ENCODE measurements around the gene RALA.
"Not testable (repeated sequence)": the region's sequence is repeated elsewhere in the genome, so short reads cannot be mapped to it uniquely, and the experiment has no call there.

RALA gene

GRCh38 chr7:39645482-39646407 lies 22.4 kb downstream of the RALA start:
- no peak for DNase-seq (ENCODE audit: low read depth in 2 of 3, low spot score in 1 of 3)

DNA sequence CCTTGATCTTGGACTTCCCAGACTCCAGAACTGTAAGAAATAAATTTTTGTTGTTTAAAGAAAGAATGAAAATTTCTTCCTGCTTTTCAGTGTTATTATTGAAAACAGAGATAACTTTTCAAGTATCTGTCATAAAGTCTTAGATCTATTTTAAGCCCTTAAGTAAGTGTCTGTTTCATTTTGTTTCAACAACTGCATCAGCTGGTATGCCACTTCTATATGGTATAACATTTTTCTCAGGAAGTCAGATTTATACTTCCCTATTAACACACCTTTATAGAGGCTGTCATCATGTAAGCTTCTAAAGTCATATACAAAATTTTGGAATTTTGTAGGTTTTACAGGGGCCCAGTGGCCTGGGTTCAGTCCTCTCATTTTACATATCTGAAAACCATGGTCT lies 24.4 kb downstream of the RALA start:
- DNase-seq (ENCODE audit: low read depth in 2 of 3, low spot score in 1 of 3) = no peak

- DNase-seq (ENCODE audit: low read depth in 2 of 3, low spot score in 1 of 3) = no peak
Observed at GRCh38 chr7:39650676-39651075, 27.3 kb downstream of the RALA start.

GRCh38 chr7:39651265-39651664 lies 27.9 kb downstream of the RALA start:
- no peak for DNase-seq (ENCODE audit: low read depth in 2 of 3, low spot score in 1 of 3)

GRCh38 chr7:39656415-39656814 lies 33.0 kb downstream of the RALA start:
- no peak for DNase-seq (ENCODE audit: low read depth in 2 of 3, low spot score in 1 of 3)

DNA sequence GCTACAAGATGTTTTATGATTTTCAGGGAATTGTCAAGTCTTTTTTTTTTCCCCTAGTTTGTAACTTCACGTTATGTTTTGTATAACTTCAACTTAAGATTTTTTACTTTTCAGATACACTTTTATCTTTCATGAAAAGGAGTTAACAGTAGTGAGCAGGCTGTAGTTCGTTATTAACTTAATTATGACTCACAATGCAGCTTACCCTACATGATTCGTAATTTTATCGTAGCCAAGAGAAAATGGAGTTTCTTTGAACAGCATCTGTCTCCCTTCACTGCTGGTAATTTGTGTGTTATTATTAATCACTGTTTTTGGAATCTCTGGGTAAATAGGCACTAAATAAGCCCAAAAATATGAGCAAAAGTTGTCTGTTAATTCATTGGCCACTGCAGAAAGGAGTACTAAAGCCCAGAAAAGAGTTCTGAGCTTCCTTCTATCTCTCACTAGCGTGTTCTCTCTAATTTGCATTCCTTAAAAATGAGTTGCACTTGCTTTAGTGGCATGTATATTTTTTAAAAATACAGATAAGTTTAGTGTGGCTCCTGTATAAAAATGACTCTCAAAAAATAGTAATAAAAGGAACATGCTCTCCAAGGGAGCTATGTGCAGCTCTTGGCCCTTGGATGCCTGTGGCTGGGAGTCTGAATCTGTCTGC lies 36.1 kb downstream of the RALA start:
- DNase-seq (ENCODE audit: low read depth in 2 of 3, low spot score in 1 of 3) = no peak

- no peak for DNase-seq (ENCODE audit: low read depth in 2 of 3, low spot score in 1 of 3)
Observed at GRCh38 chr7:39661960-39662359, 38.6 kb downstream of the RALA start.

- no peak for DNase-seq (ENCODE audit: low read depth in 2 of 3, low spot score in 1 of 3)
Observed at GRCh38 chr7:39663263-39663662, 39.9 kb downstream of the RALA start.

GRCh38 chr7:39664057-39664456 lies 40.7 kb downstream of the RALA start:
- no peak for DNase-seq (ENCODE audit: low read depth in 2 of 3, low spot score in 1 of 3)

GRCh38 chr7:39664585-39664984 lies 41.2 kb downstream of the RALA start:
- DNase-seq (ENCODE audit: low read depth in 2 of 3, low spot score in 1 of 3) = no peak

DNA sequence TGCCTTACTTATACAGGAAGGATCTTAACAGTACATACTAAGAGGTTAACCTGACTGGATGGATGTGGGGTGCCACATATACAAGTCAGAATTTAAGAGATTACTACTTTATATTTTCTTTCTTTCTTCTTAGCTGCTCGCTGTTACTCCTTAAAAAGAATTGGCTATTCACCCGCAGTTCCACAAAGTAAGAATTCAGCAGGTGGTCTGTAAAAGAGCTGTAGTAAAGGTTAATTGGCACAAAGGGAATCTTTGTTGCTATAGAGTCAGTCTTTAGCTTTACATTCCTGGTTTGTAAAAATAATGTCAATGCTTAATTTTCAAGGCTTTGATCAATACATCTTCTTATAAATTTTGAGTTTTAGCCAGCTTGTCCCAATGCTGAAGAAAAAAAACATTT lies 43.2 kb downstream of the RALA start:
- no peak for DNase-seq (ENCODE audit: low read depth in 2 of 3, low spot score in 1 of 3)

DNA sequence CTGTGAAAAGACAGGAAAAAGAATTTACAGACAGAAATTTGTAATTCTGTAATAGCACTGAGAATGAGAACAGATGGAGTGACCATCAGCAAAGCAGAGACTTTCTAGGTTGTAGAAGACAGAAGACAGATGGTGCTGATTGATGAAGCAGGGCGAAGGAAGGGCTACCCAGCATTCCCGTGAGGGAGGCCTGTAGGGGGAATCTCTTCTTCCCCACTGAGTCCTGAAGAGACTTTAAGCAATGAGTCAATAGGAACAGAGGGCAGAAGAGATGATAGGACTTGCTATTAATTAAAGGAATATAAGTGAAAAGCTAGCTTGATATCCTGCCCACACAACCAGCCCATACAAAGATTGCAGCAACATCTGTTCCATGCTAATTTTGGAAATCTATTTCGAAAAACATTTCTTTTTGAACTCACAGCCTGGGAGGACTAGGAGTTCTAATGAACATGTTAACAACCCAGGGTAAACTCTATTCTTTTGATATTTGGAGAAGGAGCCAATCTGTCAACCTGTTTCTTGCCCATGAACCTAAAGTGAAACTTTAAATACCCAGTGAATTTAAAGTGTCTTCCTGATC lies 44.1 kb downstream of the RALA start:
- no peak for DNase-seq (ENCODE audit: low read depth in 2 of 3, low spot score in 1 of 3)

- DNase-seq (ENCODE audit: low read depth in 2 of 3, low spot score in 1 of 3) = not testable (repeated sequence)
Observed at GRCh38 chr7:39668280-39668679, 44.9 kb downstream of the RALA start.

DNA sequence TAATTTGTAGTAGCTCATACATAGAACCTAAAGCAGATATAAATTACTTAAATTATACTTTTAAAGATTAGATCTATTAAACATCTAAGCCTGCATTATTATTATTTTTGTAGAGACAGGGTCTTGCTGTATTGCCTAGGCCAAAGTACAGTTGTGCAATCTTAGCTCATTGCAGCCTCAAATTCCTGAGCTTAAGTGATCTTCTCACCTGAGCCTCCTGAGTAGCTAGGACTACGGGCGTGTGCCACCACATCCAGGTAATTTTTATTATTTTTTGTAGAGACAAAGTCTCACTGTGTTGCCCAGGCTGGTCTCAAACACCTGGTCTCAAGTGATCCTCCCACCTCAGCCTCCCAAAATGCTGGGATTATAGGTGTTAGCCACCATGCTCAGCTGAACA lies 46.7 kb downstream of the RALA start:
- no peak for DNase-seq (ENCODE audit: low read depth in 2 of 3, low spot score in 1 of 3)

- DNase-seq (ENCODE audit: low read depth in 2 of 3, low spot score in 1 of 3) = no peak
Observed at GRCh38 chr7:39670934-39671333, 47.6 kb downstream of the RALA start.

- no peak for DNase-seq (ENCODE audit: low read depth in 2 of 3, low spot score in 1 of 3)
Observed at GRCh38 chr7:39672176-39672575, 48.8 kb downstream of the RALA start.

DNA sequence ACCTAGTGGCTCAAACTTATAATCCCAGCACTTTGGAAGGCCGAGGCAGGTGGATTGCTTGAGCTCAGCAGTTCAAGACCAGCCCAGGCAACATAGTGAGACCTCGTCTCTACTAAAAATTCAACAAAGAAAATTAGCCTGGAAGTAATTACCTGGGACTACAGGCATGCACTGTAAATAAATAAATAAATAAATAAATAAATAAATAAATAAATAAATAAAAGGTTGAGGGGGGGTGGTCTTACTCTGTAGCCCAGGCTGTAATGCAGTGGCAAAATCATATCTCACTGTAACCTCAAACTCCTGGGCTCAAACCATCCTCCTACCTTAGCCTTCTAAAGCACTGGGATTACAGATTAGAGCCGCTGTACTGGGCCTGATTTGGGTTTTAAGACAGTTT lies 50.5 kb downstream of the RALA start:
- DNase-seq (ENCODE audit: low read depth in 2 of 3, low spot score in 1 of 3) = no peak

- no peak for DNase-seq (ENCODE audit: low read depth in 2 of 3, low spot score in 1 of 3)
Observed at GRCh38 chr7:39674406-39674805, 51.0 kb downstream of the RALA start.

- no peak for DNase-seq (ENCODE audit: low read depth in 2 of 3, low spot score in 1 of 3)
Observed at GRCh38 chr7:39676346-39676745, 53.0 kb downstream of the RALA start.

GRCh38 chr7:39678930-39679709 lies 55.7 kb downstream of the RALA start:
- DNase-seq (ENCODE audit: low read depth in 2 of 3, low spot score in 1 of 3) = no peak

- not testable (repeated sequence) for DNase-seq (ENCODE audit: low read depth in 2 of 3, low spot score in 1 of 3)
Observed at GRCh38 chr7:39679874-39680273, 56.5 kb downstream of the RALA start.

Measured in stimulated activated CD4-positive, alpha-beta T cell treated with anti-CD3 and anti-CD28 coated beads, Interleukin-12 subunit alpha, Interleukin-12 subunit beta, amount 100 ng/mL, for 48 hours (primary cell).